ENCODE data around the gene CA12.

DNA sequence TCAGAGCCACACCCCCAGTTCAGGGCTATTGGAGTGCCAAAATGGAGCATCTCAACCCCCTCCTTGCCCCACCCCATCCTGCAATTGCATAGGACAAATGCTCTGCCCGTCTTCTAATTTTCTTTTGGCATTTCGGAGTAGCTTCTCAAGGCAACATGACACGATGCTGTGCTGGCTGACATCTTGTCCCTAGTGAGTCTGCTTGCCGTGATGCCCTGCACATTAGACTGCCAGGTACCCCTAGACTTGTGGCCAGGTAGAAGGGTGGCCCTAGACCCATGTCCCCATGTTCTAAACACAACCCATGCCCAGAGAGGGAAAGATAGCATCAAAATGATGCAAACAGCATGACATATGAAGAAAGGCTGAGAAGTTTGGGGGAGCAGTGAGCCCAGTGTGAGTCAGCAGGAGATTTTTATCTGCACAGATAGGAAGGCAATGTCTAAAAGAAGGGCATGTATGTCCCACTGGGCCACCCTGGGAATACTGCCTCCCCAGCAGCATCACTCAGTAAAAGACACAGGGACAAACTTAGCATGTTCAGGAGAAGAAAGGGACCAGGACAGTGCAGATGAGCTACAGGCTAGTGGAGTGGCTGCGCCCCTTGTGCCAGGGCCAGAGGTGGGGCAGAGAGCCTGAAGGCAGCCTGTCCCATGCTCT lies 36.8 kb downstream of the CA12 start:
- TF ChIP-seq POLR2A (IDR thresholded peaks at IDR 0.05; ENCODE audit: control extremely low read depth in 1 of 2, low read depth in 2 of 2, low read length in 2 of 2) (no peak), RFX5 (IDR thresholded peaks at IDR 0.05; ENCODE audit: borderline replicate concordance, low read depth, low read length) (no peak), CTCF (IDR thresholded peaks at IDR 0.05; ENCODE audit: control extremely low read depth in 1 of 3, insufficient read depth in 1 of 3, low read depth in 1 of 3, low read length in 3 of 3) (no peak), EP300 (IDR thresholded peaks at IDR 0.05; ENCODE audit: borderline replicate concordance in 1 of 2, low read depth in 2 of 2, low read length in 2 of 2) (no peak), KDM5A (IDR thresholded peaks at IDR 0.05; ENCODE audit: low read length) (no peak), RXRA (IDR thresholded peaks at IDR 0.05; ENCODE audit: insufficient read depth, low read depth, low read length) (no peak)
- TF ChIP-seq, protein P1, sequence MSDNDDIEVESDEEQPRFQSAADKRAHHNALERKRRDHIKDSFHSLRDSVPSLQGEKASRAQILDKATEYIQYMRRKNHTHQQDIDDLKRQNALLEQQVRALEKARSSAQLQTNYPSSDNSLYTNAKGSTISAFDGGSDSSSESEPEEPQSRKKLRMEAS (IDR thresholded peaks at IDR 0.05): no peak
